Loucy (cell line): ENCODE data around the gene NR2C2.

Experiments
- H2AFZ ChIP-seq: fragments of 200-600 bp; sonication (generic); 2 replicates; pipeline ENCODE4 v1.6.0; 2016; ENCODE audit warnings: antibody characterized with exemption, mild to moderate bottlenecking, low read length, moderate library complexity
- H3F3A ChIP-seq: fragments of 200-600 bp; 2 replicates; pipeline ENCODE4 v1.6.0; 2016; ENCODE audit warnings: antibody characterized with exemption, low read depth, mild to moderate bottlenecking
- H3K27me3 ChIP-seq: fragments of 200-600 bp; sonication (generic); 2 replicates; pipeline ENCODE4 v1.6.1; 2014; ENCODE audit warnings: low read length, mild to moderate bottlenecking; ENCODE audit not compliant: insufficient read depth, poor library complexity, severe bottlenecking
- H3K36me3 ChIP-seq: fragments of 200-600 bp; sonication (generic); 2 replicates; pipeline ENCODE4 v1.6.1; 2016; ENCODE audit warnings: low read length; ENCODE audit not compliant: insufficient read depth
- H3K4me1 ChIP-seq: fragments of 200-600 bp; sonication (generic); 2 replicates; pipeline ENCODE4 v1.5.1; 2014; ENCODE audit warnings: low read length, mild to moderate bottlenecking; ENCODE audit not compliant: insufficient read depth, poor library complexity, severe bottlenecking
- H3K4me2 ChIP-seq: fragments of 200-600 bp; sonication (generic); 2 replicates; pipeline ENCODE4 v1.6.0; 2014; ENCODE audit warnings: antibody characterized with exemption, low read length, low read depth, mild to moderate bottlenecking; ENCODE audit not compliant: poor library complexity, severe bottlenecking
- H3K4me3 ChIP-seq: fragments of 200-600 bp; sonication (generic); 2 replicates; pipeline ENCODE4 v1.5.1; 2014; ENCODE audit warnings: low read length, mild to moderate bottlenecking, mixed read lengths; ENCODE audit not compliant: poor library complexity, severe bottlenecking
- H3K79me2 ChIP-seq: fragments of 200-600 bp; sonication (generic); 2 replicates; pipeline ENCODE4 v1.6.1; 2014; ENCODE audit warnings: low read length; ENCODE audit not compliant: insufficient read depth
- H3K9ac ChIP-seq: fragments of 200-600 bp; sonication (generic); 2 replicates; pipeline ENCODE4 v1.6.0; 2014; ENCODE audit warnings: mild to moderate bottlenecking, low read depth, low read length, moderate library complexity; ENCODE audit not compliant: poor library complexity, severe bottlenecking
- H3K9me2 ChIP-seq: fragments of 200-600 bp; sonication (generic); replicated peaks from 2 replicates; pipeline ENCODE4 v1.6.1; 2016; ENCODE audit warnings: low read depth, low read length, mixed read lengths
- H3K9me3 ChIP-seq: fragments of 200-600 bp; sonication (generic); 2 replicates; pipeline ENCODE4 v1.6.1; 2014; ENCODE audit warnings: mild to moderate bottlenecking, antibody characterized with exemption, low read length, low read depth; ENCODE audit not compliant: insufficient read depth
- H4K20me1 ChIP-seq: fragments of 200-600 bp; sonication (generic); 2 replicates; pipeline ENCODE4 v1.6.0; 2014; ENCODE audit warnings: antibody characterized with exemption, low read length, mild to moderate bottlenecking; ENCODE audit not compliant: insufficient read depth, poor library complexity, severe bottlenecking
- EZH2phosphoT487 ChIP-seq: fragments of 200-600 bp; IDR thresholded peaks from 2 replicates; pipeline ENCODE4 v1.6.1; 2018; ENCODE audit warnings: antibody characterized with exemption, mild to moderate bottlenecking, moderate library complexity, borderline replicate concordance
- TF ChIP-seq, protein P1 (sequence below): fragments of 200-600 bp; sonication (generic); conservative IDR thresholded peaks from 2 replicates; pipeline ENCODE4 v1.5.1; 2014; ENCODE audit warnings: mild to moderate bottlenecking, antibody characterized with exemption, low read length

NR2C2 gene

DNA sequence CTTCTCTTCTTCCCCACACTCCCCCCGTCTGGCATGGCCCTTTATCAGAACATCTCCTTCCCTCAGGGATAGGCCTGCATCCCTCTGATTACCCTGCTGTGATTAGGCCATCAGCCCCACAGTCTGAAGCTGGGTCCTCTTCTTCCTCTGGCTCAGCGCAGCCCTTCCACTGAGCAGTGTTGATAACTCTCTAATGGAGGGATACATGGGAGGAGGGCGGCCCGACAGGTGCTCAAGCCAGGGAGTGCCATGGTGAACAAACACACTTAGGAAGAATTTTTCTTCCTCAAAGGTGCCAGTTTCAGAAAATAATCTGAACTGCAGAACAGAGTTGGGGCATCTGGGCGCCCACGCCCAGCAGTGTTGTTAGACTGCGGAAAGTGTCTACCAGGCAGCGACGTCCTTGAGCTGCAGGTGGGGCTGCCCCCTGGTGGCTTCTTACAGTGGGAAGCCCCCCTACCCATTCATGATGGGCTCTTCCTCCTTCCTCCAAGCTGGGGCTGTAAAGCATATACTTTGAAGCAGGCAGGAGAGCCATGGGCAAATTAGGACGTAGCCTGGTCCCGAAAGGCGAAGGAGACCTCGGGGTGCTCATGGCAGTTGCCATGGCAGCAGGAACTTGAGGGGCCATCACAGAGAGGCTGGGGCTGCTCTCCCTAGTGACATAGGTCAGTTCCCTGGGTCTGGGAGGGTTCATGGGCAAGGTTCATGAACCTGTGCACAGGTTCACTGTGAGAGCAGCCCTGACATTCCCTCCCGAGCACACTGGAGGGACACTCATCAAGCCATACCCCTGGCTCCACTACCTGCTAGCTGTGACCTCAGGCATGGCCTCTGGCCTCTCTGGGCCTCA is 33.2 kb upstream of the NR2C2 start:
- no peaks in the 10 kb centered on the region for H3K36me3 ChIP-seq
- H2AFZ ChIP-seq: no peak overlapping the region
- H3K4me1 ChIP-seq: no peaks in the 10 kb centered on the region
- H3K9me2 ChIP-seq: no peaks in the 10 kb centered on the region
- H4K20me1 ChIP-seq: no peaks in the 10 kb centered on the region
- H3F3A ChIP-seq: no peaks in the 10 kb centered on the region
- TF ChIP-seq EZH2phosphoT487: no peak
- TF ChIP-seq, protein P1, sequence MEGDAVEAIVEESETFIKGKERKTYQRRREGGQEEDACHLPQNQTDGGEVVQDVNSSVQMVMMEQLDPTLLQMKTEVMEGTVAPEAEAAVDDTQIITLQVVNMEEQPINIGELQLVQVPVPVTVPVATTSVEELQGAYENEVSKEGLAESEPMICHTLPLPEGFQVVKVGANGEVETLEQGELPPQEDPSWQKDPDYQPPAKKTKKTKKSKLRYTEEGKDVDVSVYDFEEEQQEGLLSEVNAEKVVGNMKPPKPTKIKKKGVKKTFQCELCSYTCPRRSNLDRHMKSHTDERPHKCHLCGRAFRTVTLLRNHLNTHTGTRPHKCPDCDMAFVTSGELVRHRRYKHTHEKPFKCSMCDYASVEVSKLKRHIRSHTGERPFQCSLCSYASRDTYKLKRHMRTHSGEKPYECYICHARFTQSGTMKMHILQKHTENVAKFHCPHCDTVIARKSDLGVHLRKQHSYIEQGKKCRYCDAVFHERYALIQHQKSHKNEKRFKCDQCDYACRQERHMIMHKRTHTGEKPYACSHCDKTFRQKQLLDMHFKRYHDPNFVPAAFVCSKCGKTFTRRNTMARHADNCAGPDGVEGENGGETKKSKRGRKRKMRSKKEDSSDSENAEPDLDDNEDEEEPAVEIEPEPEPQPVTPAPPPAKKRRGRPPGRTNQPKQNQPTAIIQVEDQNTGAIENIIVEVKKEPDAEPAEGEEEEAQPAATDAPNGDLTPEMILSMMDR: peak; percentile 62
- no peaks in the 10 kb centered on the region for H3K27me3 ChIP-seq
- H3K4me3 ChIP-seq: no peak overlapping the region
- no peak overlapping the region for H3K9ac ChIP-seq
- H3K79me2 ChIP-seq: no peaks in the 10 kb centered on the region
- no peaks in the 10 kb centered on the region for H3K9me3 ChIP-seq
- H3K4me2 ChIP-seq: no peak overlapping the region

DNA sequence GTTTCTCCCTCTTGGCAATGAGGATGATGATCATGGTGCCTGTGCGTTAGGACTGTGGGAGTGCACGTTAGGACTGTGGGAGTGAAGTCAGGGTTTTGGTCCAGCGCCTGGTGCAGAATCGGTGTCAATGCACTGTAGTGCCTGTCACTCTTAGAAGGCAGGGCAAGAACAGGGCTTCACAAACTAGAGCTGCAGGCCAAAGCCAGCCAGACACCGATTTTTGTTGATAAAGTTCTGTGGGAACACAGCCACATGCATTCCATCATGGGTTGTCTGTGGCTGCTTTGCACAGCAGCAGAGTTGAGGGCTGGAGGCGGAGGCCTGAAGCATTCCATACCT is 32.6 kb upstream of the NR2C2 start:
- Histone ChIP-seq H3K4me3 (no peak overlapping the region), H2AFZ (no peak overlapping the region), H3K4me1 (no peaks in the 10 kb centered on the region), H3K4me2 (no peak overlapping the region), H3K79me2 (no peaks in the 10 kb centered on the region), H3K36me3 (no peaks in the 10 kb centered on the region), H3F3A (no peaks in the 10 kb centered on the region), H3K27me3 (no peaks in the 10 kb centered on the region), H3K9me2 (no peaks in the 10 kb centered on the region), H3K9me3 (no peaks in the 10 kb centered on the region), H3K9ac (no peak overlapping the region), H4K20me1 (no peaks in the 10 kb centered on the region)
- TF ChIP-seq, protein P1: no peak
- TF ChIP-seq EZH2phosphoT487: no peak

DNA sequence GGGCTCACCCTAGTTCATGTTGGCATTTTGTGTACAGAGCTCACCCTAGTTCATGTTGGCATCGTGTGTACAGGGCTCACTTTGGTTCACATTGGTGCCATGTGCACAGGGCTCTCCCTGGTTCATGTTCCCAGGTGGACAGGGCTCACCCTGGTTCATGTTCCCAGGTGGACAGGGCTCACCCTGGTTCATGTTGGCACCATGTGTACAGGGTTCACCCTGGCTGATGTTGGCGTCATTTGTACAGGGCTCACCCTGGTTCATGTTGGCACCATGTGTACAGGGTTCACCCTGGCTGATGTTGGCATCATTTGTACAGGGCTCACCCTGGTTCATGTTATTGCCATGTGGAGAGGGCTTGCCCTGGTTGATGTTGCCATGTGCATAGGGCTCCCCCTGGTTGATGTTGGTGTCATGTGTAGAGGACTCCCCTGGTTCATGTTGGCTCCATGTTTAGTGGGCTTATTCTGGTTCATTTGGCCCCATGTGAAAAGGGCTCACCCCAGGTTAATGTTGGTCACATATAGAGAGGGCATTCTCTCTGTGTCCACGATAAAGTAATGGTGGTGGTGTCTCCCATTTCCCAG is 31.7 kb upstream of the NR2C2 start:
- TF ChIP-seq EZH2phosphoT487: no peak
- TF ChIP-seq, protein P1: peak; percentile 54; the same call in 1 of the 2 replicates
- Histone ChIP-seq H3K4me2 (no peak overlapping the region), H3K36me3 (no peaks in the 10 kb centered on the region), H3K9me3 (no peaks in the 10 kb centered on the region), H3K9me2 (no peaks in the 10 kb centered on the region), H3K79me2 (no peaks in the 10 kb centered on the region), H3K4me1 (no peaks in the 10 kb centered on the region), H3K4me3 (no peak overlapping the region), H4K20me1 (no peaks in the 10 kb centered on the region), H3F3A (no peaks in the 10 kb centered on the region), H3K9ac (no peak overlapping the region), H3K27me3 (no peaks in the 10 kb centered on the region), H2AFZ (no peak overlapping the region)
